CD4-positive, alpha-beta T cell treated with Interleukin-1 beta for 1 hour (primary cell): ENCODE measurements around the gene KIRREL3.

ENCODE experiments used
- DNase-seq, 2 donors: peaks; one replicate each; pipeline ENCODE4 v3.0.0-alpha.2; 2020 to 2022

KIRREL3 gene

DNA sequence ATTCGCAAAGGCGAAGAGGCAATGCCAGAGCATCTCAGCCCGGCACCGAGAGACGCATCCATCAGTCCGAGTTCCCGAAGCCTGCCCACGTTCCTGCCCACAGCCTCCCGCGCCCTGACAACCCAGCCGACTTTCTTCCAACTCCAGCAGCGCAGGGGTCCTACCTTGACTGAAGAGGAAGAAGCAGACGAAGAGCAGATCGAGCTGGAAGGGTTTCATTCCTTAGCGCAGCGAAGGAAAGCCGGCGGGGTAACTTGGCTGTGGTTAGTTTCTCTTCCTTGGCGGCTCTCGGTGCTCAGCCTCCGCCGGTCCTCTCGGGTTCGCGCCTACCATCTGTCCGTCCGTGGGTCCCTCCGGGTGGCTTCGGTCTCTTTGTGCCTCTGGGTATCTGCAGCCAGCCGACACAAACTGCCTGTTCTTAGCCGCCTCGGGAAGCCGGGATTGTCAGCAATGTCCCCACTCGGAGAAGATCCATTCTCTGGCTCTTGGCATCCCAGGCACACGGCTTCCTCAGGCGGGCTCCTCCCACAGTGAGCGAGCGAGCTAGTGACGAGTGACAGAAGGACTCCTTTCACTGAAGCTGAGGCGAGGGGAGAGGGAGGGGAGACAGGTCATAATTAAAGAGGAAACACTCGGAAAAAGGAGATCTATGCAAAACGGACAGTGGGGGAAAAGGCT is at the start of gene KIRREL3:
TSS of gene KIRREL3 (minus strand) at position 480 of the 678 bp plus-strand sequence.
- DNase-seq = no peak

- DNase-seq = no peak
Observed at GRCh38 chr11:127050186-127050585, 49.6 kb upstream of the KIRREL3 start.

- no peak for DNase-seq
Observed at GRCh38 chr11:127049486-127049885, 48.9 kb upstream of the KIRREL3 start.

GRCh38 chr11:127044535-127044934 is 44.0 kb upstream of the KIRREL3 start:
- no peak for DNase-seq

- DNase-seq = no peak
Observed at GRCh38 chr11:127042445-127042844, 41.9 kb upstream of the KIRREL3 start.

- DNase-seq = no peak
Observed at GRCh38 chr11:127039591-127039990, 39.0 kb upstream of the KIRREL3 start.

DNA sequence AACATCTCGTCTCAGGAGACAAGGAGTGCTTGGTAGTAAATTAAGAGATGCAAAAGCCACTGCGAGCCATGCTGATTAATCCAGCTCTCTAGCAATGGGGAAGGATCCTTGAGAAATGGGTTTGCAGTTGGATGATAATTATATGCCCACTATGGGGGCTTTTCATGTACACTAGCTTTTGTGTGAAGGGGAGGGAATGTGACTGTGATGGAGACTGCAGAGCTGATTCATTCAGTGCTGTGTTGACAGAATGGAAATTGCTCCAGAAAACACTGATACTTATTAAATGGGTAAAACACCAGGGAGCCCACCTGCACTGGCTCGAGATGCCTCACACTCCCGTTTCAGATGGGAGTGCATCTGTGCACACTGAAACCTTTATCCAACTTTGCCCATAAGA is 37.0 kb upstream of the KIRREL3 start:
- DNase-seq = no peak

DNA sequence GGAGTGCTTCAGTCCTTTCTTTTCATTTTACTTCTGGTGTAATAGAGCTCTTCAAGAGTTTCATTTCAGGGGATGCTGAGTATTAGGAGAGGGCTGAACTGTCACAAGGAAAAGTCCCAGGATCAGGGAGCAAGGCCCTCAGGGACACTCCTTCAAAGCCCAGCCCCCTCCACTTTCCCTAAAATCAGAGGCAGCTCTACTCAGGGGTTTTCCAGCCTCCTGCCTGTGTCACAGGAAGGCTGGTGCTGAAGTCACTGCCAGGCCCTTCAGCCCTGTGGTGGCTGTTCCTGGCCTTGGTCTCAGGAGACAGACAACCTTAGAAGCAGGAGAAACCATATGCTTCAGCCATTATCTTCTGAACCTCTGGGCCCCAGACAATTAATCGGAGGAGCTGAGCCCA is 36.4 kb upstream of the KIRREL3 start:
- no peak for DNase-seq

DNA sequence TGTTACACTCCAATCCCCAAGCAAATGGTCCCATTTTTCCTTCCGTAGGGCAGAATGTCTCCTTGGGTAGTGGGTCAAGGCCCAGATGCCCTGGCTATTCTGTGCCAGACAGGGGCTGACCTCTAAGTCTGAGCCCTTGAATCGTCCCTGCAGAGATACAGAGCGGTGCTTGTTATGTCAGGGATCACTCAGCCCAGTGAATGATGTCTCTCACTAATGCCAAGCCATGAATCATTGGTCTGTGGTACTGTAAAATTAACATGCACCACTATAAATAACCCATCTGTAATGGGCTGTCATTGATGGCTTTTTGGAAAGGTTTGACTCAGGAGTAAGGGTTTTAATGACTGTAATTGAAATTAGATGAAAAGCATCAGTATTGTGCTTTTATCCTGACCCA is 35.3 kb upstream of the KIRREL3 start:
- DNase-seq = no peak

- DNase-seq = no peak
Observed at GRCh38 chr11:127034973-127035372, 34.4 kb upstream of the KIRREL3 start.

DNA sequence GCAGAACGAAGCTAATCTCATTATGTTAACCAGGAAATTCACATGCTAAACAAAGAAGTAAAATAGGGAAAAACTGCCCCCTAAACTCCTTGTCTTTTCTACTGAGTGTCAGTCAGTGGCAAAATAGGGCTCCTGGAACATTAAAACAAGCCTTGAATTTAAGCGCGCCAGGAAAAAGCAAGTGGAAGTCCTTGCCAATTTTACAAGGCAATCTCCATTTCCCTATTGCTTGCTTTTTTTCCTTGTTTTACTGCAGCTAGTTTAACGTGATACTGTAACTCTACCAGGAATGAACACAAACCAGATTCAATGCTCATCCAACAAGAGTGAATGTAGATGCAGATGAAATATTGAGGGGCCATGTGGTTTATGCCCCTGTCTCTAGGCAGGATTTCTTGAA is 28.1 kb upstream of the KIRREL3 start:
- no peak for DNase-seq

- no peak for DNase-seq
Observed at GRCh38 chr11:127027789-127028188, 27.2 kb upstream of the KIRREL3 start.

DNA sequence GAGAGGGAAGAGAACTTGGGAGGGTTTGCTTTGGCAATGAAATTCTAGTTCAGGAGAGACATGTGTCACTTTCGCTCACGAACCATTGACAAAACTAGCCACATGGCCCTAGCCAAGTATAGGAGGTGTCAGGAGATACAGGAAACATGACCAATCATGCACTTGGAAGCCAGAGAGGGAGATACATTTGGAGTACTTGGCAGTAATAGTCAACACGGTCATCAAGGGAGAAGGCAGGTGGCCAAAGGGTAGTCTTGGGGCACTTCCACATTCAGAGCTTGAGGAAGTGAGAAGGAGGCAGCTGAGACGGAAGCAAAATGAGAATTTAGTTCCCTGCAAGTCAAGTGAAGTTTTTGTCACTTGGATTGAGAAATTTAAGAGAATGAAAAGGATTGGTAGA is 26.4 kb upstream of the KIRREL3 start:
- no peak for DNase-seq

DNA sequence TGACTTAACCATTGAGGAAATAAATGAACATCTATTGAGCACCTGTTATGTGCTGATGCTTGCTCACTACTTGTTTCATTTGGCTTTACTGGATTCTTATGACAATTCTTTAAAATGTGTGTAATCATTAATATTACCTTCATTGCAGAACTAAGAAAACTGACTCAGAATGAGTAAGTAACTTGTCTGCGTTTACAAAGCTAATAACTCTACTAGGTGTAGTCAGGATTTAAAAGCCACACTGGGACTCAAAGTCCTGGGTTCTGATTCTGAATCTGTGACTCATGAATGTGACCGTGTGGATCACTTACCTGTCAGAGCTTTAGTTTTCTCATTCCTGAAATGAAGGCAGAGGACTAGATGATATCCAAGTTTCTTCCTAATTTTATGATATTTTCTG is 23.4 kb upstream of the KIRREL3 start:
- DNase-seq = no peak

DNA sequence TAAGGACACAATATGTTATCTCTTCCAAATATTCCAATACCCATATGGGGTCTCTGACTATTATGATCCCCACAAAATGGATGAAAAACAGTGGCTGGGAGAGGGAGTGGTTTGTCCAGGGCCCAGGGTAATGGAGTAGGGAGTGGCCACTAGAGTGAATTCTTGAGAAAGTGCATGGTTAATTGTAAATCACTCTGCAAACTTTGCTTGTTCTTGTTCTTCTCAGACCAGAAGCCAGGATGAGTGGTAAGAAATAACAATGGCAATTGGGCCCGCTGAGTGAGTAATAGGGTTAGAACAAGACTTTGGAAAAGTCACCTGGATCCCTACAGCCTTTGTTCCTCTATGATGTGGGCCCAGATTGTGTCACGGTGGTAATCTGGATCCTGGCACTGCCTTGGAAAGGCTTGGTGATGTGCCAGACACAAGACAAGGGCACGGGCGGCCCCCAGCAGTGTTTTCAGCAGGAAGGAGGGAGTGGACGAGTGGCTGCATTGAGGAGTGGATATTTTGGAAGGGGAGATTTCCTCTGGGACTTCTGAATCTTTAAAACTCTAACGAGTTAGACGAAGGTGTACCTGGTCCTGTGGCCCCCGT is 18.2 kb upstream of the KIRREL3 start:
- DNase-seq = no peak

- no peak for DNase-seq
Observed at GRCh38 chr11:127017482-127017881, 16.9 kb upstream of the KIRREL3 start.

GRCh38 chr11:127013550-127013949 is 13.0 kb upstream of the KIRREL3 start:
- DNase-seq = no peak

GRCh38 chr11:127006311-127006710 is 5.7 kb upstream of the KIRREL3 start:
- no peak for DNase-seq

GRCh38 chr11:127003260-127003981 is 2.9 kb upstream of the KIRREL3 start:
- DNase-seq = no peak

GRCh38 chr11:127002669-127003259 is 2.2 kb upstream of the KIRREL3 start:
- no peak for DNase-seq

GRCh38 chr11:127000981-127001380 is 411 bp upstream of the KIRREL3 start:
- DNase-seq = no peak

GRCh38 chr11:126999366-126999765 is 1.2 kb downstream of the KIRREL3 start:
- DNase-seq = no peak

- no peak for DNase-seq
Observed at GRCh38 chr11:126997641-126998040, 2.9 kb downstream of the KIRREL3 start.

DNA sequence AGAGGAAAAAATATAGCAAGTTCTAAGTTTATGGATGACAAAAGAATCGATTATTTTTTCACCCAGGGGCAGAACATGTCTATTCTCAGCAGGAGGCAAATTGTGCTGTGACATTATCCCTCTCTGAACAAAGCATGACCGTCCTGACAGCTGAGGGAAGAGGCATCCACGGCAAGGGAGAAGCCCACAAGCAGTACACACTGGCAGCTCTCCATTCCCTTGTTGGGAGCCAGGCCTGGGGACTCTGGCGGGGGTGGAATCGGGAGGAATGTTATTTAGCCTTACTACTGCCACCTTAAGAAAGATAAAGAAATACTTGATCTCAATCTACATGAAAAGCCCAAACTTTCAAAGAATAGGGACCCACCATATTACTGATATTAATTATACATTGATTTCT is 3.4 kb downstream of the KIRREL3 start:
- DNase-seq = no peak
